Measurements from ENCODE around the gene TNFSF13.
"Not testable (repeated sequence)": the region's sequence is repeated elsewhere in the genome, so short reads cannot be mapped to it uniquely, and the experiment has no call there.

Gene TNFSF13

GRCh38 chr17:7589891-7590691 is 31.5 kb downstream of the TNFSF13 start, which contains the start of gene SOX15:
Gene SOX15, minus strand, starts transcription at chr17:7590094. Its CDS starts 418 bp downstream, at chr17:7589676.
- no peak for DNase-seq (ENCODE audit: low read depth in 1 of 2, low spot score in 1 of 2)

- DNase-seq (ENCODE audit: low read depth in 1 of 2, low spot score in 1 of 2) = no peak
These were observed 32.2 kb downstream of the TNFSF13 start for GRCh38 chr17:7590743-7591142.

- no peak for DNase-seq (ENCODE audit: low read depth in 1 of 2, low spot score in 1 of 2)
These were observed 33.0 kb downstream of the TNFSF13 start for GRCh38 chr17:7591596-7591995.

- no peak for DNase-seq (ENCODE audit: low read depth in 1 of 2, low spot score in 1 of 2)
These were observed 34.0 kb downstream of the TNFSF13 start for GRCh38 chr17:7592422-7593021.

GRCh38 chr17:7593296-7593695 is 34.7 kb downstream of the TNFSF13 start:
- DNase-seq (ENCODE audit: low read depth in 1 of 2, low spot score in 1 of 2) = no peak

GRCh38 chr17:7597561-7597960 is 39.0 kb downstream of the TNFSF13 start:
- DNase-seq (ENCODE audit: low read depth in 1 of 2, low spot score in 1 of 2) = not testable (repeated sequence)

GRCh38 chr17:7606280-7606679 is 47.7 kb downstream of the TNFSF13 start:
- DNase-seq (ENCODE audit: low read depth in 1 of 2, low spot score in 1 of 2) = no peak

GRCh38 chr17:7610641-7611040 is 52.1 kb downstream of the TNFSF13 start:
- no peak for DNase-seq (ENCODE audit: low read depth in 1 of 2, low spot score in 1 of 2)
